Osteoblast (primary cell): ENCODE results near the gene MISP. TPM values are rescaled to one million over a fixed set of nuclear protein-coding genes. Genes with fewer than 3 reads are reported as not detected.

Source experiments
- DNase-seq: peaks from one replicate; pipeline ENCODE4 v3.0.0; 2011; ENCODE audit warnings: low spot score, mixed read lengths; ENCODE audit not compliant: insufficient read length; ENCODE audit errors: missing footprints
- H2AFZ ChIP-seq: 2 replicates; pipeline ENCODE4 v1.6.0; 2011; ENCODE audit warnings: mild to moderate bottlenecking, low read length
- H3K27ac ChIP-seq: 2 replicates; pipeline ENCODE4 v1.5.1; 2011; ENCODE audit warnings: mild to moderate bottlenecking, low read depth, low read length, moderate library complexity
- H3K27me3 ChIP-seq: 2 replicates; pipeline ENCODE4 v1.6.0; 2012; ENCODE audit warnings: mild to moderate bottlenecking, control low read depth, inconsistent platforms, low read length, moderate library complexity; ENCODE audit not compliant: insufficient read depth
- H3K36me3 ChIP-seq: 2 replicates; pipeline ENCODE4 v1.5.1; 2011; ENCODE audit warnings: mild to moderate bottlenecking, low read length, control low read depth, moderate library complexity; ENCODE audit not compliant: insufficient read depth
- H3K4me1 ChIP-seq: 2 replicates; pipeline ENCODE4 v1.5.1; 2011; ENCODE audit warnings: mild to moderate bottlenecking, low read length, control low read depth, moderate library complexity; ENCODE audit not compliant: insufficient read depth
- H3K4me2 ChIP-seq: 2 replicates; pipeline ENCODE4 v1.6.0; 2011; ENCODE audit warnings: mild to moderate bottlenecking, low read length; ENCODE audit not compliant: insufficient read depth
- H3K4me3 ChIP-seq: fragments of 200-600 bp; sonication (generic); 3 replicates; pipeline ENCODE4 v1.5.1; 2012; ENCODE audit warnings: mild to moderate bottlenecking, low read length, inconsistent platforms; ENCODE audit not compliant: insufficient read depth
- H3K79me2 ChIP-seq: 2 replicates; pipeline ENCODE4 v1.6.0; 2012; ENCODE audit warnings: mild to moderate bottlenecking, low read length, control low read depth, inconsistent platforms; ENCODE audit not compliant: insufficient read depth
- H3K9me3 ChIP-seq: 2 replicates; pipeline ENCODE4 v1.5.1; 2011; ENCODE audit warnings: low read depth, low read length, control low read depth
- H4K20me1 ChIP-seq: 2 replicates; pipeline ENCODE4 v1.6.0; 2012; ENCODE audit warnings: mild to moderate bottlenecking, low read length, control low read depth; ENCODE audit not compliant: insufficient read depth
- CTCF ChIP-seq: IDR thresholded peaks from 2 replicates; pipeline ENCODE4 v1.5.1; 2011; ENCODE audit warnings: mild to moderate bottlenecking, low read depth, low read length, moderate library complexity; ENCODE audit errors: extremely low read depth
- total RNA-seq: library from RNA; depleted of rRNA; stranded (reverse); fragments of >200 nt; gene quantifications from 2 replicates; pipeline ENCODE4 v1.2.3, GENCODE V29; 2012

The MISP gene
- total RNA-seq, 1 donor, result 0.36 TPM

DNA sequence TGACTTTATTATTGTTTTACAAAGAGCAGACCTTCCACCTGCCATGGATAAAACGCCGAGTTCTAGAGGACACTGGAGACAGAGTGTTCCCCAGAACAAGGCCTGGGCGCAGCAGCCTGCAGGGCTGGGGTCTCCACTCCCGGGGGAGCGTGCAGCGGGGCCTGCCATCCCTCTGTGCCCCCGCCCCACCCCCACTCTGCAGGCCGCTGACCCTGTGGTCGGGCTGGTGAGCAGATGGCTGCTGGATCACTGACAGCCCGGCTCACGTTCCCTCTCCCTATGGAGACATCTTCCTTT, 37.7 kb downstream of the MISP start:
- no peaks in the 10 kb centered on the region for H3K79me2 ChIP-seq
- peak overlapping the region; percentile 93 for H2AFZ ChIP-seq
- no peaks in the 10 kb centered on the region for H3K27me3 ChIP-seq
- no peaks in the 10 kb centered on the region for H3K9me3 ChIP-seq
- DNase-seq, result peak; percentile 43
- no peak for TF ChIP-seq CTCF
- peaks cover 10% of the 10 kb centered on the region for H3K4me1 ChIP-seq
- no peaks in the 10 kb centered on the region for H3K36me3 ChIP-seq
- H3K4me2 ChIP-seq, result peak overlapping the region; percentile 67
- no peak overlapping the region for H3K27ac ChIP-seq
- no peaks in the 10 kb centered on the region for H4K20me1 ChIP-seq
- H3K4me3 ChIP-seq, result no peak overlapping the region

DNA sequence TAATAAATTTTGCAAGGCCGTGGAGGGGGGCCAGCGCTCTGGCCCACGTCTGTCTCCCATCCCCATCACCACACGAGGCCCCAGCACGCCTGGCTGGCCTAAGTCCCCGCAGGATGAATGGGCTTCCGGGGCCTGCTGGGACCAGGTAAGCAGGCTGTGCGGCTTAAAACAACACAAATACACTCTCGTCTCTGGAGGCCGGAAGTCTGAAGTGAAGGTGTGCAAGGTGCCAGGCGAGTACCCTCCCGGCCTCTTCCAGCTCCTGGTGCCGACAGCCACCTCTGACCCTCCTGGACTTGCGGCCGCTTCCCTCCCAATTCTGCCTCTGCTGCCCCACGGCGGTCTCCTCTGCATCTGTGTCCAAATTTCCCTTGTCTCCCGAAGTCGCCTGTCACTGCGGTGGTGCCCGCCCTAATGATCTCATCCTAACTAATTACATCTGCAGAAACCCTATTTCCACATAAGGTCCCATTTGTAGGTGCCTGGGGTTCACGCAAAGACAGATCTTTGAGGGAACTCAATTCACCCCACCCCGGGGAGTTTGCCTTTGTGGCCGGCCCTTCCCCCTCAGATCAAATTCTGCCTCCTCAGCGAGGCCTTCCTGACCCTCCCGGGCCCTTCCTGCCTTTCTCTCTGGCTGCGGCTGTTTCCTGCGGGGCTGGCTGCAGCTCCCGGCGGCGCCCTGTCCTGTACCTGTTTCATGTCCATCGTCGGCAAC, 38.2 kb downstream of the MISP start:
- no peaks in the 10 kb centered on the region for H3K79me2 ChIP-seq
- peak; percentile 45 for DNase-seq
- H4K20me1 ChIP-seq, result no peaks in the 10 kb centered on the region
- H2AFZ ChIP-seq, result peak overlapping the region; percentile 93
- H3K27ac ChIP-seq, result no peak overlapping the region
- peak overlapping the region; percentile 25 for H3K4me3 ChIP-seq
- TF ChIP-seq CTCF, result no peak
- H3K4me2 ChIP-seq, result peak overlapping the region; percentile 67
- no peaks in the 10 kb centered on the region for H3K27me3 ChIP-seq
- no peaks in the 10 kb centered on the region for H3K9me3 ChIP-seq
- H3K4me1 ChIP-seq, result peaks cover 10% of the 10 kb centered on the region
- H3K36me3 ChIP-seq, result no peaks in the 10 kb centered on the region

- H3K9me3 ChIP-seq, result no peaks in the 10 kb centered on the region
- TF ChIP-seq CTCF, result no peak
- peak overlapping the region; percentile 25 for H3K4me3 ChIP-seq
- peaks cover 10% of the 10 kb centered on the region for H3K4me1 ChIP-seq
- DNase-seq, result peak; percentile 11
- peak overlapping the region; percentile 93 for H2AFZ ChIP-seq
- H3K79me2 ChIP-seq, result no peaks in the 10 kb centered on the region
- H3K27me3 ChIP-seq, result no peaks in the 10 kb centered on the region
- H4K20me1 ChIP-seq, result no peaks in the 10 kb centered on the region
- H3K4me2 ChIP-seq, result peak overlapping the region; percentile 67
- H3K36me3 ChIP-seq, result no peaks in the 10 kb centered on the region
- H3K27ac ChIP-seq, result no peak overlapping the region
These were observed 38.8 kb downstream of the MISP start for GRCh38 chr19:789701-790060.

DNA sequence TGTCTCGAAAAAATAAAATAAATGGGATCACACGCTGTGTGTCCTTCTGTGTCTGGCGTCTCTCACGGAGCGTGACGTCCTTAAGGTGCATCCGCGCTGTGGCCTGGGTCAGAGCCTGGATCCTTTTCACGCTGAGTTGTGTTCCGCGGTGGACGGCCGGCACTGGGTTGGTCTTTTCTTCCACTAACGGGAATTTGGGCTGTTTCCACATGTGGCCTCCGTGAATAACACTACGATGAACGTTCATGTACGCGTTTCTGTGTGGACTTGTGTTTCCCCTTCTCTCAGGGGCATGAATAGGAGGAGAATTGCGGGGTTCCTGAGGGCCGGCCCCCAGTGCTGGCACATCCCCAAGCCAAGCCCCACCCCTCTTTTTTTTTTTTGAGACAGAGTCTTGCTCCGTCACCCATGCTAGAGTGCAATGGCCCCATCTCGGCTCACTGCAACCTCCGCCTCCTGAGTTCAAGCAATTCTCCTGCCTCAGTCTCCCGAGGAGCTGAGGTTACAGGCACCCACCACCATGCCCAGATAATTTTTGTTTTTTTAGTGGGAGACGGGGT, 40.2 kb downstream of the MISP start:
- Histone ChIP-seq H3K27ac (no peak overlapping the region), H4K20me1 (no peaks in the 10 kb centered on the region), H3K27me3 (no peaks in the 10 kb centered on the region), H3K9me3 (no peaks in the 10 kb centered on the region), H2AFZ (no peak overlapping the region), H3K4me2 (no peak overlapping the region), H3K4me3 (no peak overlapping the region), H3K36me3 (no peaks in the 10 kb centered on the region), H3K79me2 (no peaks in the 10 kb centered on the region), H3K4me1 (peaks cover 10% of the 10 kb centered on the region)
- DNase-seq, result peak; percentile 0
- no peak for TF ChIP-seq CTCF
